SW480 (cell line): ENCODE results near the gene UGT1A5.
"Not testable (repeated sequence)": the region's sequence is repeated elsewhere in the genome, so short reads cannot be mapped to it uniquely, and the experiment has no call there.

Experiments used
- DNase-seq: peaks from one replicate; pipeline ENCODE4 v3.0.0-alpha.2; 2016; ENCODE audit warnings: low spot score

UGT1A5 gene

DNA sequence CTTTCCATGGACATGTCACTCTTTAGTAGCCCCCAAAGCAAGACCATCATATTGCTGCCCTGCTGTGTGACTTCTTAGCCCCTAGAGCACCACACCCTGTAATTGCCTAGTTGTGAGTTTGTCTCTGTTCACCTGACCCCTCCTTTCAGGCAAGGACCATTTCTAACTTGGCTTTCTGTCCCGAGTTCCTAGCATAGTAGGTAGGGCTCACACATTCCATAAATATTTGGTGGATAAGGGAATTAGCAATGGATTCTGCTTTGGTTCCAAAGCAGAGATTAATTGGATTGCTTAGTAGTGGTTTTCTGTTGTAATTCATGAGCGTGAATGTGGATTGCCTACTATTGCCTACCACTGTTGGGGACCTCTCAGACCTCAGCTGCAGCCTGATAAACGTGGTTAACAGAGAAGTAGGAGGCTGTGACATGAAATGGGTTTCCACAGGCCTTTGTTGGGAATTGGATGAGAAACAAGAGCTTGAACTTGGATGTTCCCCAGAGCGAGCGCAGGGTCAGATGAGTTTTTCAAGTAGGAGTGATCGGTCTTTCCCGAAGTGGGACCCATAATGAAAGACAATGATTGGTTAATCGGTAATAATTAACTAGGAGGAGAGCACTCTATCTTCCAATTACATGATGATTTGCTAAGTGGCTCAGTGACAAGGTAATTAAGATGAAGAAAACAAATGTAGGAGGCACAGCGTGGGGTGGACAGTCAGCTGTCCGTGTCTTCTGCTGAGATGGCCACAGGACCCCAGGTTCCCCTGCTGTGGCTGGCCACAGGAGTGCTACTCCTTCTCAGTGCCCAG lies 34.0 kb downstream of the UGT1A5 start:
- no peak for DNase-seq

DNA sequence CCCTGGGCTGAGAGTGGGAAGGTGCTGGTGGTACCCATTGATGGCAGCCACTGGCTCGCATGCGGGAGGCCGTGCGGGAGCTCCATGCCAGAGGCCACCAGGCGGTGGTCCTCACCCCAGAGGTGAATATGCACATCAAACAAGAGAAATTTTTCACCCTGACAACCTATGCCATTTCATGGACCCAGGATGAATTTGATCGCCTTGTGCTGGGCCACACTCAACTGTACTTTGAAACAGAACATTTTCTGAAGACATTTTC lies 34.5 kb downstream of the UGT1A5 start:
- DNase-seq: no peak

DNA sequence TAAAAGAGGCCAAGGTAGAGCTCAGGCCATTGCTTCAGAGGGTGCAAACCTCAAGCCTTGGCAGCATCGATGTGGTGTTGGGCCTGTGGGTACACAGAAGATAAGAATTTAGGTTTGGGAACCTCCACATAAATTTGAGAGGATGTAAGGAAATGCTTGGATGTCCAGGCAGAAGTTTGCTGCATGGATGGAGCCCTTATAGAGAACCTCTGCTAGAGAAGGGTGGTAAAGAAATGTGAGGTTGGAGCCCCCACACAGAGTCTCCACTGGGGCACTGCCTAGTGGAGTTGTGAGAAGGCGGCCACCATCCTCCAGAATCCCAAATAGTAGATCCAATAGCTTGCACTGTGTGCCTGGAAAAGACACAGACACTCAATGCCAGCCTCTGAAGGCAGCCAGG lies 38.0 kb downstream of the UGT1A5 start:
- DNase-seq: not testable (repeated sequence)

GRCh38 chr2:233751212-233752009 lies 38.7 kb downstream of the UGT1A5 start:
- not testable (repeated sequence) for DNase-seq

DNA sequence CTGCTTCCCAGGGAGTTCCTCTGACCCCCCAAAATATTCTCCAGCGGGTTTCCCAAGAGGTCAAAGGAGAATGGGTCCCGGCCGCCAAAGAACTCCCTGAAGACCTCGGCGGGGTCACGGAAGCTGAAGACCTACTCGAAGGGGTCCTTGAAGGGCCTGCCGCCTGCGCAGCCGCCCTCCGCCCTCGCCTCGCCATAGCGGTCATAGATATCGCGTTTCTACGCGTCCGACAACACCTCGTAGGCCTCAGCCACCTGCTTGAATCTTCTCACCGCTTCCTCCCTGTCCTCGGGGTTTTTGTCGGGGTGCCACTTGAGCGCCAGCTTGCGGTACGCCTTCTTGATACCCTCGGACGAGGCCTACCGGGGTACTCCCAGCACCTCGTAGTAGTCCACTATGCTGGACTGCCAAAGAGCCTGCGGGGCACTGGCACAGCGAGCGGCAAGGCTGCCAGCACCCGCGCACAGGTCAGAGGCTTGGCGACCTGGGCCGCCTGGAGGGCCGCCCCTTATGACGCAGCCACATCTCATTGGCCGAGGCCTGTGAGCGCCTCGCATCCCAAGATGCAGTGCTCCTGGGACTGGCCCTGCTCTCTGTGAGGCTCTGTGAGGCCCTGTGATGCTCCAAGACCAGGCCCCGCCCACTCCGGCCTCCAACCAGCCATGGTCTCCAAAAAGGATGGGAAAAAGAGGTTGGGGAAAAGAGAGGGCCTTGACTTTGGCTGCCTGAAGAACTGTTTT lies 42.3 kb downstream of the UGT1A5 start:
- no peak for DNase-seq

- peak; percentile 41 for DNase-seq
Observed at GRCh38 chr2:233756429-233757081, 43.8 kb downstream of the UGT1A5 start.

DNA sequence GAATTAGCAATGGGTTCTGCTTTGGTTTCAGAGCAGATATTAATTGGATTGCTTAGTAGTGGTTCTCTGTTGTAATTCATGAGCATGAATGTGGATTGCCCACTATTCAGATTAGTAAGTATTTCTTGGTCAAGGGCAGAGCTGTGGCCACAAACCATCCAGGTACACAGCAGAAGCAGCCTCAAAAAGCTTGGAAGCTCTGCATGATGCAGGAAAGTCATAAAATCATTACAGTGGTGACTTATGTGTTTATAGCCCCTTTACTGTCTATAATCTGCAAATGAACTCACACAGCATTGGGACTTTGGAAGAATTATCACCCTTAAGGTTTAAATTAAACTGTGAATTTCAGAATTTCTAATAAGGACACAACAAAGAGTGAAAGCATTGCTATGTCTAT lies 45.4 kb downstream of the UGT1A5 start:
- no peak for DNase-seq

DNA sequence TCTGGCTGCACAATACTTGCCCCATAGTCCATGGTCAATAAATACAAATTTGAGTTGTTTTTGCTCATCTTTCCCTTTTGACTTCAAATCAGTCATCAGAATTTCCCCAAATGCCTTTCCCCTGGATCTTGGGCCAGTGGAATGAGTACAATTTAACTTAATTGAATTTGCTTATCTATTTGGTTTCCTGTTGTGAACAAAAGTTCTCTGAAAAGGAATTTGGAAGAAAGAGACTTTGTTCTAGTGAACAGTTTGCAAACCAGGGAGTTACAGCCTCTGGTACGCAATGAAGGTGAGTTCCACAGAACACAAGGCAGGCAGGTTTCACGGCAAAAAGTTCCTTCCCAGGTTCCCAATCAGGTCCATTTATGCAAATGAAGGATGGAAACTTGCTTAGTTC lies 46.1 kb downstream of the UGT1A5 start:
- no peak for DNase-seq

DNA sequence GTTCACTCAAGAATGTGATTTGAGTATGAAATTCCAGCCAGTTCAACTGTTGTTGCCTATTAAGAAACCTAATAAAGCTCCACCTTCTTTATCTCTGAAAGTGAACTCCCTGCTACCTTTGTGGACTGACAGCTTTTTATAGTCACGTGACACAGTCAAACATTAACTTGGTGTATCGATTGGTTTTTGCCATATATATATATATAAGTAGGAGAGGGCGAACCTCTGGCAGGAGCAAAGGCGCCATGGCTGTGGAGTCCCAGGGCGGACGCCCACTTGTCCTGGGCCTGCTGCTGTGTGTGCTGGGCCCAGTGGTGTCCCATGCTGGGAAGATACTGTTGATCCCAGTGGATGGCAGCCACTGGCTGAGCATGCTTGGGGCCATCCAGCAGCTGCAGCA lies 47.3 kb downstream of the UGT1A5 start, which contains the start of gene UGT1A1:
TSS of gene UGT1A1 (plus strand) at position 228 of the 400 bp plus-strand sequence. CDS start at position 246, 18 bp downstream.
- no peak for DNase-seq

- DNase-seq: no peak
Observed at GRCh38 chr2:233761040-233761769, 48.5 kb downstream of the UGT1A5 start.

DNA sequence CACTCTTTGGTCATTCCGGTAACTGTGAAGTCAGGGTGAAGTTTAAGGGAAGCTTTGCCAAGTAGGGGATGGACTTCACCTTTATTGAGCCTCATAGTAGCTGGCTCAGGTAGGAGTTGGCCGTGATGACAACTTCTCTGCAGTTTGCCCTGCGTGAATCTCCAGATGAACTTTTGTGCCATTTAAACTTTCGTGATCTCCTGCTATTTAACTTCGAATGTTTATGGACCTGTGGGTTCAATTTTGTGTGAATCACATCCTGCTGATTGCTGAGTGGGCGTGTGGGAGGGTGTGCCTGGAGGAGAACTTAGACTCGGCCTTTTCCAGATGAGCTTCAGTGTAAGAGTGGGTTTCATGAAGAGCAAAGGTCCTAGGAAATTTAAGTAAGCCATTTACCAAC lies 51.6 kb downstream of the UGT1A5 start:
- peak; percentile 79 for DNase-seq

DNA sequence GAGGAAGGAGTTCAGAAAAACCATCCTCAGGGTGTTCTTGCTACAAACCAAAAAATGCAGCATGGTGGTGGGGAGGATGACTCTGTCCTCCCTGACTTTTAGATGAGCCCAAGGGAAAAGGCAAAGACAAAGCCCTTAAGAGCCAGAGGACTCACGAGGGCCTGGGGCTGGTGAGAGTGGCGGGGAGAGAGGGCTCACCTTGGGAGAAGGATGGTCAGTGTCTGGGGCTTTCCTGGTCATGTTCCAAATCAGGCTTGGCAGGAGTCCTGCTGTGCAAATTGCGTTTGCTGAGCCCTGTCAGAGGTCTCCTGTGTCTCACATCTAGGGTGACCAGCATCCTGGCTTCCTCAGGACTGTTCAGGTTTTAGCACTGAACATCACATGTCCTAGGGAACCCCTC lies 52.1 kb downstream of the UGT1A5 start:
- DNase-seq: no peak

- peak; percentile 78 for DNase-seq
Observed at GRCh38 chr2:233766416-233766815, 53.7 kb downstream of the UGT1A5 start.

DNA sequence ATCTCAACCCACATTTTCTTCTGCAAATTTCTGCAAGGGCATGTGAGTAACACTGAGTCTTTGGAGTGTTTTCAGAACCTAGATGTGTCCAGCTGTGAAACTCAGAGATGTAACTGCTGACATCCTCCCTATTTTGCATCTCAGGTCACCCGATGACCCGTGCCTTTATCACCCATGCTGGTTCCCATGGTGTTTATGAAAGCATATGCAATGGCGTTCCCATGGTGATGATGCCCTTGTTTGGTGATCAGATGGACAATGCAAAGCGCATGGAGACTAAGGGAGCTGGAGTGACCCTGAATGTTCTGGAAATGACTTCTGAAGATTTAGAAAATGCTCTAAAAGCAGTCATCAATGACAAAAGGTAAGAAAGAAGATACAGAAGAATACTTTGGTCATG lies 55.4 kb downstream of the UGT1A5 start:
- no peak for DNase-seq

GRCh38 chr2:233769260-233769659 lies 56.6 kb downstream of the UGT1A5 start:
- no peak for DNase-seq

GRCh38 chr2:233772153-233772552 lies 59.4 kb downstream of the UGT1A5 start:
- DNase-seq: no peak

- DNase-seq: no peak
Observed at GRCh38 chr2:233772583-233772982, 59.9 kb downstream of the UGT1A5 start.

DNA sequence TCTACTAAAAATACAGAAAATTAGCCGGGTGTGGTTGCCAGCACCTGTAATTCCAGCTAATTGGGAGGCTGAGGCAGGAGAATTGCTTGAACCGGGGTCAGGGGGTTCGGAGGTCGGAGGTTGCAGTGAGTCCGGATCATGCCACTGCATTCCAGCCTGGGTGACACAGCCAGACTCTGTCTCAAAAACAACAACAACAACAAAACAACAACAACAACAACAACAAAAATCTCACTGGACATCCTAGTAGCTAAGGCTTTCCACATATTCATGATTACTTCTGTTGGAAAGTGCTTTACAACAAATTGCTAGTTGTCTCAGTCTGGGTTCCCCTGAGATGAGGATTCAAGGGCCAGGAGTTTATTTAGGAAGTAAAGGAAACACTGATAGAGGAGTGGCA lies 61.1 kb downstream of the UGT1A5 start:
- no peak for DNase-seq

DNA sequence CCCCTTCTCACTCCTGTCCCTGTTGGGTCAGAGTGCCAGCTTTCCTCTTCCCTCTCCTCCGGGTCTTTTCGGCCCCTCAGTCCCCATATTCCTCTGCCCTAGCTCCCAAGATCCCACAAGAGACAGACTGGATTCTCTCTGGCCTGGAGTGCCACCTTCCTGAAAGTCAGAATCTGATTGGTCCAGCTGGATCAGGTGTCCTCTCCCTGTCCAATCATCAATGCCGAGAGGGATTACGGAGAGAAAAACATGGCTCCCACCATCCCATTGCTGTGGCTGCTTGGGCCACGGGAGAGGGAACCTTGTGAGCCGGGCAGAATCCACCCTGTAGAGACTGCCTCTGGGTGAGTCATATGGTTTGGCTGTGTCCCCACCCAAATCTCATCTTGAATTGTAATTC lies 62.7 kb downstream of the UGT1A5 start:
- DNase-seq: no peak

GRCh38 chr2:233778030-233778429 lies 65.3 kb downstream of the UGT1A5 start, which contains the start of gene MROH2A:
Gene MROH2A, plus strand, starts transcription at chr2:233778330. Its CDS starts 1,029 bp downstream, at chr2:233779359.
- DNase-seq: no peak

DNA sequence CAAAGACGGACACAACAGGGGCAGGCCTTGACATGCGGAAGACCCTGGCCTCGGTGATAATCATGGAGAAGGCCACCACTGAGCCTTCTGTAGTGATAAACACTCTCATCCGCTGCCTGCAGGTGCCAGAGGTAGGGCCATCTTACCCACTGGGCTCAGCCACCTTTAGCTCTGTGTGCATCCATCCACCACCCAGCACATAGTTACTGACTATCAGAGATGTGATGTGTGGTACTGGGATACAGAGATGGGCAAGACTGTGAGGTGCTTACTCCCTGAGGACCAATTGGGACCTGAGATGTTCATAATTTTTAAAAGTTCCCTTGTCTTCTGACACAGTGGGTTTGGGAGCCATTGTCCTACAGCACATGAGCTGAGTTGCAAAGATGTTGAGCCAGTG lies 67.0 kb downstream of the UGT1A5 start:
- DNase-seq: no peak
